Fibroblast of lung (primary cell): ENCODE measurements around the gene NHERF2. TPM values are rescaled to one million over a fixed set of nuclear protein-coding genes. Genes with fewer than 3 reads are reported as not detected.

Experiments used
- DNase-seq, 2 donors: peaks; one replicate each; pipeline versions ENCODE4 v3.0.0 to v3.0.0-alpha.2; 2010; ENCODE audit warnings: low read depth in 2 of 2
- H2AFZ ChIP-seq: 2 replicates; pipeline ENCODE4 v1.5.1; 2012; ENCODE audit warnings: low read length, control low read depth, inconsistent platforms
- H3K27ac ChIP-seq: 2 replicates; pipeline ENCODE4 v1.5.1; 2011; ENCODE audit warnings: low read length, control low read depth; ENCODE audit not compliant: insufficient read depth
- H3K27me3 ChIP-seq: 2 replicates; pipeline ENCODE4 v1.5.1; 2011; ENCODE audit warnings: mild to moderate bottlenecking, low read length; ENCODE audit not compliant: control insufficient read depth, insufficient read depth
- H3K36me3 ChIP-seq: 2 replicates; pipeline ENCODE4 v1.5.1; 2011; ENCODE audit warnings: low read length; ENCODE audit not compliant: control insufficient read depth, insufficient read depth
- H3K4me1 ChIP-seq: 2 replicates; pipeline ENCODE4 v1.5.1; 2011; ENCODE audit warnings: low read length; ENCODE audit not compliant: control insufficient read depth, insufficient read depth; ENCODE audit errors: extremely low read depth
- H3K4me2 ChIP-seq: 2 replicates; pipeline ENCODE4 v1.5.1; 2011; ENCODE audit warnings: low read length, control low read depth; ENCODE audit not compliant: insufficient read depth; ENCODE audit errors: extremely low read depth
- H3K4me3 ChIP-seq, 4 experiments: fragments of 200-600 bp in 1 of 4; sonication (generic) in 1 of 4; replicated peaks in 1 of 4; 2 replicates each; pipeline ENCODE4 v1.5.1; 2011 to 2016; ENCODE audit warnings: low read length in 4 of 4, low read depth in 3 of 4, mild to moderate bottlenecking in 3 of 4, control low read depth in 2 of 4, inconsistent platforms in 1 of 4, mixed read lengths in 1 of 4; ENCODE audit not compliant: insufficient read depth in 1 of 4; ENCODE audit errors: control extremely low read depth in 1 of 4
- H3K79me2 ChIP-seq: 2 replicates; pipeline ENCODE4 v1.5.1; 2012; ENCODE audit warnings: mild to moderate bottlenecking, low read length, inconsistent platforms; ENCODE audit not compliant: control insufficient read depth, insufficient read depth
- H3K9ac ChIP-seq: 2 replicates; pipeline ENCODE4 v1.5.1; 2011; ENCODE audit warnings: mild to moderate bottlenecking, low read length, control low read depth; ENCODE audit not compliant: insufficient read depth
- H3K9me3 ChIP-seq: 2 replicates; pipeline ENCODE4 v1.5.1; 2012; ENCODE audit warnings: low read depth, low read length; ENCODE audit not compliant: control insufficient read depth, insufficient read depth
- H4K20me1 ChIP-seq: 2 replicates; pipeline ENCODE4 v1.5.1; 2011; ENCODE audit warnings: low read length; ENCODE audit not compliant: control insufficient read depth, insufficient read depth; ENCODE audit errors: extremely low read depth
- CTCF ChIP-seq, 2 donors: IDR thresholded peaks in 1 of 2; conservative IDR thresholded peaks in 1 of 2; 1 replicate in 1 of 2; 2 replicates in 1 of 2; pipeline ENCODE4 v1.5.1; 2011 to 2012; ENCODE audit warnings: low read length in 2 of 2, control low read depth in 1 of 2, inconsistent platforms in 1 of 2, low read depth in 1 of 2, mild to moderate bottlenecking in 1 of 2
- EZH2 ChIP-seq: IDR thresholded peaks from 2 replicates; pipeline ENCODE4 v1.5.1; 2012; ENCODE audit warnings: low read length, control low read depth, mild to moderate bottlenecking; ENCODE audit errors: missing control alignments
- polyA plus RNA-seq, 2 donors: library from polyadenylated mRNA; depleted of rRNA in 1 of 2; stranded (reverse) in 1 of 2; unstranded in 1 of 2; fragments of >200 nt; gene quantifications; 2 replicates each; pipeline ENCODE4 v1.2.1, GENCODE V29; 2011 to 2012; ENCODE audit warnings: missing spikeins in 1 of 2
- total RNA-seq: library from RNA; depleted of rRNA; stranded (reverse); fragments of >200 nt; gene quantifications from 2 replicates; pipeline ENCODE4 v1.2.1, GENCODE V29; 2014

NHERF2 gene
- total and polyA plus RNA-seq, 2 donors (not counting 1 experiment from before 2014, with no cell fraction given), result 21.5 to 38.0 TPM

GRCh38 chr16:2061023-2061422, 34.3 kb downstream of the NHERF2 start:
- Histone ChIP-seq H3K27me3 (no peaks in the 10 kb centered on the region), H3K36me3 (peaks cover 42% of the 10 kb centered on the region)
- TF ChIP-seq CTCF (conservative IDR thresholded peaks at IDR 0.05 in 1 of 2, IDR thresholded peaks at IDR 0.05 in 1 of 2; ENCODE audit: low read depth in 1 of 2, low read length in 2 of 2) (no peak), EZH2 (no peak)

GRCh38 chr16:2061526-2061925, 34.8 kb downstream of the NHERF2 start:
- Histone ChIP-seq H3K9ac (no peak overlapping the region), H4K20me1 (no peaks in the 10 kb centered on the region), H3K9me3 (no peaks in the 10 kb centered on the region), H2AFZ (no peak overlapping the region), H3K36me3 (peaks cover 46% of the 10 kb centered on the region), H3K4me1 (no peaks in the 10 kb centered on the region), H3K27me3 (no peaks in the 10 kb centered on the region), H3K79me2 (no peaks in the 10 kb centered on the region), H3K4me3 (no peak overlapping the region), H3K27ac (no peak overlapping the region), H3K4me2 (no peak overlapping the region)
- TF ChIP-seq CTCF (conservative IDR thresholded peaks at IDR 0.05 in 1 of 2, IDR thresholded peaks at IDR 0.05 in 1 of 2; ENCODE audit: low read depth in 1 of 2, low read length in 2 of 2) (no peak), EZH2 (no peak)
- DNase-seq, result no peak

More at GRCh38 chr16:2061023-2061422, 34.3 kb downstream of the NHERF2 start:
- H4K20me1 ChIP-seq, result no peaks in the 10 kb centered on the region
- no peak overlapping the region for H3K4me2 ChIP-seq
- no peaks in the 10 kb centered on the region for H3K79me2 ChIP-seq
- no peak overlapping the region for H3K4me3 ChIP-seq
- H3K4me1 ChIP-seq, result no peaks in the 10 kb centered on the region
- no peak overlapping the region for H2AFZ ChIP-seq
- H3K27ac ChIP-seq, result no peak overlapping the region
- H3K9me3 ChIP-seq, result no peaks in the 10 kb centered on the region
- no peak for DNase-seq
- no peak overlapping the region for H3K9ac ChIP-seq

- no peak overlapping the region for H3K4me2 ChIP-seq
- H3K9ac ChIP-seq, result no peak overlapping the region
- H3K36me3 ChIP-seq, result peaks cover 38% of the 10 kb centered on the region
- no peaks in the 10 kb centered on the region for H3K4me1 ChIP-seq
- no peak for TF ChIP-seq EZH2
- no peak for TF ChIP-seq CTCF (conservative IDR thresholded peaks at IDR 0.05 in 1 of 2, IDR thresholded peaks at IDR 0.05 in 1 of 2; ENCODE audit: low read depth in 1 of 2, low read length in 2 of 2)
- no peaks in the 10 kb centered on the region for H3K27me3 ChIP-seq
- no peak for DNase-seq
- no peaks in the 10 kb centered on the region for H4K20me1 ChIP-seq
- H3K4me3 ChIP-seq, result no peak overlapping the region
- H3K9me3 ChIP-seq, result no peaks in the 10 kb centered on the region
- H3K27ac ChIP-seq, result no peak overlapping the region
- H3K79me2 ChIP-seq, result no peaks in the 10 kb centered on the region
- H2AFZ ChIP-seq, result no peak overlapping the region
Observed at GRCh38 chr16:2062801-2063200, 36.1 kb downstream of the NHERF2 start.
